Panc1 (cell line): Measurements from ENCODE around the gene VKORC1. TPM values are rescaled to one million over a fixed set of nuclear protein-coding genes. Genes with fewer than 3 reads are reported as not detected.

Source experiments
- ATAC-seq: fragments of 200-7000 bp; cut with Tn5 transposase; 2 replicates; pipeline ENCODE4 v1.9.1; 2020; ENCODE audit warnings: mild to moderate bottlenecking, moderate library complexity
- BruUV-seq: library from RNA; stranded (reverse); fragments of 400-500 nt; replicated peaks from 2 replicates; lab custom pipeline; 2021; lab: Mats Ljungman, UMichigan
- CTCF ChIA-PET: fragments of 300-600 bp; sonication (Branson Sonifier 250); formaldehyde crosslinking; loops from one replicate; lab custom pipeline; 2022; ENCODE audit warnings: antibody characterized with exemption; lab: Charles Lee
- POLR2A ChIA-PET: fragments of 300-600 bp; sonication (Branson Sonifier 250); formaldehyde crosslinking; loops from one replicate; lab custom pipeline; 2022; ENCODE audit warnings: antibody characterized with exemption; lab: Charles Lee
- DNase-seq: peaks from one replicate; pipeline ENCODE4 v3.0.0-alpha.2; 2010; ENCODE audit warnings: low read depth, low spot score
- H3K27ac ChIP-seq: 2 replicates; pipeline ENCODE4 v1.5.1; 2011; ENCODE audit warnings: mild to moderate bottlenecking, low read length, inconsistent platforms
- H3K27me3 ChIP-seq: fragments of 200-500 bp; sonication (Bioruptor generic); 2 replicates; pipeline ENCODE4 v1.6.0; 2014; ENCODE audit warnings: low read length, inconsistent platforms; ENCODE audit not compliant: control insufficient read depth, insufficient read depth
- H3K36me3 ChIP-seq: fragments of 200-500 bp; sonication (Bioruptor generic); 2 replicates; pipeline ENCODE4 v1.5.1; 2014; ENCODE audit warnings: inconsistent platforms, mild to moderate bottlenecking, low read length, moderate library complexity; ENCODE audit not compliant: control insufficient read depth, insufficient read depth
- H3K4me1 ChIP-seq: 2 replicates; pipeline ENCODE4 v1.5.1; 2011; ENCODE audit warnings: inconsistent platforms, mild to moderate bottlenecking, low read length, moderate library complexity; ENCODE audit not compliant: control insufficient read depth, insufficient read depth
- H3K4me3 ChIP-seq, 2 experiments: 2 replicates each; pipeline ENCODE4 v1.5.1; 2011 to 2012; ENCODE audit warnings: low read depth in 2 of 2, low read length in 2 of 2, mild to moderate bottlenecking in 2 of 2, inconsistent platforms in 1 of 2, moderate library complexity in 1 of 2
- H3K9me3 ChIP-seq: fragments of 200-500 bp; sonication (Bioruptor generic); 2 replicates; pipeline ENCODE4 v1.5.1; 2014; ENCODE audit warnings: low read depth, mild to moderate bottlenecking, inconsistent platforms, low read length, moderate library complexity; ENCODE audit not compliant: control insufficient read depth, insufficient read depth
- CTCF ChIP-seq: fragments of 450-650 bp; IDR thresholded peaks from 2 replicates; pipeline ENCODE4 v1.5.1; 2017; ENCODE audit warnings: mild to moderate bottlenecking
- POLR2AphosphoS5 ChIP-seq: IDR thresholded peaks from 2 replicates; pipeline ENCODE4 v1.6.1; 2012; ENCODE audit warnings: mild to moderate bottlenecking, low read depth, low read length, moderate library complexity
- REST ChIP-seq, 2 experiments: IDR thresholded peaks; 2 replicates each; pipeline ENCODE4 v1.6.1; 2011 to 2012; ENCODE audit warnings: low read depth in 2 of 2, control low read depth in 1 of 2, low read length in 1 of 2, mild to moderate bottlenecking in 1 of 2, moderate library complexity in 1 of 2; ENCODE audit not compliant: insufficient read depth in 1 of 2
- SIN3A ChIP-seq: IDR thresholded peaks from 2 replicates; pipeline ENCODE4 v1.6.1; 2012; ENCODE audit warnings: low read depth, mild to moderate bottlenecking, low read length, moderate library complexity, borderline replicate concordance; ENCODE audit not compliant: insufficient read depth
- TCF7L2 ChIP-seq: IDR thresholded peaks from 2 replicates; pipeline ENCODE4 v1.6.1; 2011; ENCODE audit warnings: mild to moderate bottlenecking, low read depth, low read length, inconsistent platforms
- in situ Hi-C: cut with HindIII; loops from 2 replicates; pipeline ENCODE4 v1.10.0; 2016; ENCODE audit warnings: low sequenced_read_pairs, low pct_unique_long_range_greater_than_20kb
- intact Hi-C: fragments of 100-400 bp; cut with micrococcal nuclease; formaldehyde crosslinking; loops from one replicate; pipeline ENCODE4 v1.10.0; 2022; ENCODE audit not compliant: unreplicated experiment
- total RNA-seq: library from RNA; stranded (reverse); gene quantifications from one replicate; pipeline ENCODE4 v1.2.1, GENCODE V29; 2021; ENCODE audit not compliant: unreplicated experiment

The VKORC1 gene
- total RNA-seq, 1 experiment from 2014 or later = 109 TPM

- no TSS peak for BruUV-seq
- intact Hi-C loops = no loop called here
- H3K27ac ChIP-seq = no peak overlapping the region
- no peaks in the 10 kb centered on the region; the same call in 1 of the 2 replicates for H3K36me3 ChIP-seq
- H3K4me1 ChIP-seq = peaks cover 9% of the 10 kb centered on the region; the same call in 1 of the 2 replicates
- no peaks in the 10 kb centered on the region for H3K27me3 ChIP-seq
- DNase-seq = no peak
- H3K4me3 ChIP-seq = no peak overlapping the region
- no peaks in the 10 kb centered on the region for H3K9me3 ChIP-seq
- ChIA-PET POLR2A (no interaction called here), CTCF (interaction anchor here (0.7 kb wide), 1 partner anchor 237 kb away, joined by 5 read pairs; no protein-coding TSS in a partner anchor)
- no peak for ATAC-seq
- in situ Hi-C loops = no loop called here
- TF ChIP-seq CTCF (no peak), POLR2AphosphoS5 (no peak), TCF7L2 (no peak), SIN3A (no peak), REST (IDR thresholded peaks at IDR 0.05; ENCODE audit: insufficient read depth in 1 of 2, low read depth in 2 of 2, low read length in 1 of 2) (no peak)
Measured at GRCh38 chr16:31106509-31107464, 12.2 kb upstream of the VKORC1 start.

GRCh38 chr16:31105677-31106213 is 11.1 kb upstream of the VKORC1 start:
- Histone ChIP-seq H3K4me1 (peaks cover 9% of the 10 kb centered on the region; the same call in 1 of the 2 replicates), H3K27me3 (no peaks in the 10 kb centered on the region), H3K9me3 (no peaks in the 10 kb centered on the region), H3K27ac (peak overlapping the region; percentile 69), H3K4me3 (peak overlapping the region in 1 of 2 experiments; percentile 38; a peak in 2 of 4 replicates), H3K36me3 (no peaks in the 10 kb centered on the region; the same call in 1 of the 2 replicates)
- in situ Hi-C loops (no loop called here), intact Hi-C loops (no loop called here)
- BruUV-seq = no TSS peak
- POLR2A ChIA-PET = no interaction called here
- ATAC-seq = peak; percentile 80
- DNase-seq = no peak
- CTCF ChIA-PET = no interaction called here
- TF ChIP-seq CTCF = peak; percentile 98
- no peak for TF ChIP-seq REST (IDR thresholded peaks at IDR 0.05; ENCODE audit: insufficient read depth in 1 of 2, low read depth in 2 of 2, low read length in 1 of 2)
- TF ChIP-seq SIN3A = 0 out of 2 replicates have a peak, but pooled peaks have one; percentile 30
